GM12892 (cell line): Measurements from ENCODE around the gene PPP1R3F.
"Not testable (repeated sequence)": the region's sequence is repeated elsewhere in the genome, so short reads cannot be mapped to it uniquely, and the experiment has no call there.

ENCODE experiments used
- DNase-seq: peaks from one replicate; pipeline ENCODE4 v3.0.0; 2011; ENCODE audit not compliant: insufficient read length
- FAIRE-seq: peaks from 2 replicates; lab custom pipeline; 2011; peaks lifted over from hg19 to GRCh38; lab: Jason Lieb, UNC
- POLR2A ChIP-seq: IDR thresholded peaks from 2 replicates; pipeline ENCODE4 v1.6.1; 2011; ENCODE audit warnings: low read depth, low read length, control low read depth
- POLR2AphosphoS5 ChIP-seq: IDR thresholded peaks from 2 replicates; pipeline ENCODE4 v1.6.1; 2011; ENCODE audit warnings: low read depth, low read length, control low read depth
- TAF1 ChIP-seq: IDR thresholded peaks from 2 replicates; pipeline ENCODE4 v1.6.1; 2011; ENCODE audit warnings: low read depth, mild to moderate bottlenecking, control low read depth, low read length, borderline replicate concordance

PPP1R3F gene

GRCh38 chrX:49308604-49309269 is 39.1 kb downstream of the PPP1R3F start:
- FAIRE-seq (no peak), DNase-seq (no peak)
- TF ChIP-seq TAF1 (no peak), POLR2A (no peak), POLR2AphosphoS5 (no peak)

DNA sequence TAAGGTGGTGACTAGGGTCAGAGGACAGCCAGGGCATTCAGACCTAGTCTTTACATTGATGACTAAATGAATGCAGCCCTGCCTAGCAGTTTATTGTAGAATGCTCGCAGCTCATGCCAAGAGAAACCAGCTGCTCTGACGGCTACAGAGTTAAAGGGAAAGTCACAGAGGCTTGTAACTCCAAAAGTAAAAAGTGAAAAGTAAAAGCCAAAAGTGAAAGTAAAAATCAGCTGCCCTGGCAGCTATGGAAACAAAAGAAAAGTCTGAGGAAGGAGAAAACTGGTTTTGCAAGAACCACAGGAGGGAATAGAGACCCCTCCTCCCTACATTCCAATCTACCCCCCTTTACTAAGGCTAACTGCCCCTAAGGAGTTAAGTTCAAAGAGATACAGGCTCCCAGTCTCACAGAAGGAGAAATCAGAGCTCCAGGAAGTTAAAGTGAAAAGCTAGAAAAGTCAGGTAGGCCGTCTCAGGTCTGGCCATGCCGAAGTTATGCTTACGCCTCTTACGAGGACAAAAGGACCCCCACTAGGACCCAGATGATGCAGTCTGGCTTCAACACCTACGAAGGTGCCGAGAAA is 39.9 kb downstream of the PPP1R3F start:
- no peak for DNase-seq
- TF ChIP-seq TAF1 (no peak), POLR2A (no peak), POLR2AphosphoS5 (no peak)
- FAIRE-seq, result peak; percentile 86

- no peak for DNase-seq
- FAIRE-seq, result no peak
- TF ChIP-seq POLR2AphosphoS5 (no peak), POLR2A (no peak), TAF1 (no peak)
Observed at GRCh38 chrX:49310371-49310770, 40.8 kb downstream of the PPP1R3F start.

- DNase-seq, result no peak
Observed at GRCh38 chrX:49312176-49312575, 42.6 kb downstream of the PPP1R3F start.

DNA sequence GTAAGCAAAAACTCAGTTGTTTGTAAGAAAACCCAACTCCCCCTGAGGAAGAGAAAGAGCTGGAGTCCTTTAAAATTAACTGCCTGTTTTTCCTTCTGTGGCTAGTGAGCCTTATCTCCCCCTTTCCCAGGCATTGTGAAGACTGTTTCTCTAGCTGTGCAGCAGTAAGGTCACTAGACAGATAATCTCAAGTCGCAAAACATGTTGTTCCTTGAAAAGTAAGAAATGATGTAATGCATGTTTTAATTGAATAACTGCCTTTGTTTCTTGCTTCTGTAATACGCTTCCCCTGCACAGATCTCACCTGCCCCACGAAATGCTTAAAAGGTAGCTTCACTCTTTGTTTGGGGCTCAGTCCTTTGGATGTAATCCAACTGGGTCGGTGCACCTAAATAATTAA is 46.5 kb downstream of the PPP1R3F start:
- FAIRE-seq, result no peak
- TF ChIP-seq TAF1, result no peak
- TF ChIP-seq POLR2A, result no peak
- no peak for TF ChIP-seq POLR2AphosphoS5
- DNase-seq, result no peak

More at GRCh38 chrX:49312176-49312575, 42.6 kb downstream of the PPP1R3F start:
- no peak for FAIRE-seq
- no peak for TF ChIP-seq TAF1
- TF ChIP-seq POLR2AphosphoS5, result no peak
- no peak for TF ChIP-seq POLR2A

- not testable (repeated sequence) for FAIRE-seq, DNase-seq
Observed at GRCh38 chrX:49321737-49322136, 52.1 kb downstream of the PPP1R3F start, which contains the start of gene GAGE12J. Gene GAGE12J, plus strand, starts transcription at chrX:49322037. Its CDS starts 1,157 bp downstream, at chrX:49323194.

DNA sequence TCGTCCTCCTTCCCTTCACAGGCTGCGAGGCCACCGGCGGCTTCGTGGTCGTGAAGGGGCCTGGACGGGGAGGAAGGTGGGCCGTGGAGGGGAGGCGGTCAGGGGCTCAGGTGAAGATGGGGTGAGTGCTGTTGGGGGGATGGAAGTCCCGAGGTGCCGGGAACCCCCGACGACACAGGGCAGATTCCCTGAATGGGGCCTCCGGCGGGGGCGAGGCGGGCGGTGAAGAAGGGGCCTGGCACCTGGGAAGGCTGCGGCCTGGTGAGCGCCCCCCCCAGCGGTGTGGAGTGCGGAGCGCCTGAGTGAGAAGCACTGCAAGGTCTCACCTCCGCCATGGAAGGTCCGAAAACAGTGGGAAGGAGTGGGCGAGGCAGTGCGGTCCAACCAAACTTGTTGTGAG is 52.7 kb downstream of the PPP1R3F start:
- not testable (repeated sequence) for FAIRE-seq, DNase-seq

- DNase-seq, FAIRE-seq: not testable (repeated sequence)
Observed at GRCh38 chrX:49323735-49324134, 54.1 kb downstream of the PPP1R3F start.

GRCh38 chrX:49330421-49330820 is 60.8 kb downstream of the PPP1R3F start:
- not testable (repeated sequence) for DNase-seq, FAIRE-seq

DNA sequence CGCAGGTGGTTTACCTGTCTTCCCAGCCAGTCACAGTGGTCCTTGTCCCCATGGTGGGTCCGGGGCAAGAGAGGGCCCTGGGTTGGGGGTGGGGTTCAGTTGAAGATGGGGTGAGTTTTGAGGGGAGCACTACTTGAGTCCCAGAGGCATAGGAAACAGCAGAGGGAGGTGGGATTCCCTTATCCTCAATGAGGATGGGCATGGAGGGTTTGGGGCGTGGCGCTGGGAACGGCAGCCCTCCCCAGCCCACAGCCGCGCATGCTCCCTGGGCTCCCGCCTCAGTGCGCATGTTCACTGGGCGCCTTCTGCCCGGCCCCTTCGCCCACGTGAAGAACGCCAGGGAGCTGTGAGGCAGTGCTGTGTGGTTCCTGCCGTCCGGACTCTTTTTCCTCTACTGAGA is 61.7 kb downstream of the PPP1R3F start, which contains the start of gene GAGE13:
GAGE13 (plus strand) TSS at position 301 of the 400 bp plus-strand sequence. CDS start 1,156 bp downstream, outside the sequence.
- DNase-seq, FAIRE-seq: not testable (repeated sequence)

DNA sequence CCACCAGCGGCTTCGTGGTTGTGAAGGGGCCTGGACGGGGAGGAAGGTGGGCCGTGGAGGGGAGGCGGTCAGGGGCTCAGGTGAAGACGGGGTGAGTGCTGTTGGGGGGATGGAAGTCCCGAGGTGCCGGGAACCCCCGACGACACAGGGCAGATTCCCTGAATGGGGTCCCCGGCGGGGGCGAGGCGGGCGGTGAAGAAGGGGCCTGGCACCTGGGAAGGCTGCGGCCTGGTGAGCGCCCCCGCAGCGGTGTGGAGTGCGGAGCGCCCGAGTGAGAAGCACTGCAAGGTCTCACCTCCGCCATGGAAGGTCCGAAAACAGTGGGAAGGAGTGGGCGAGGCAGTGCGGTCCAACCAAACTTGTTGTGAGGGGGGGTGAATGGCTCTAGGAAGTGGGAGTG is 62.2 kb downstream of the PPP1R3F start:
- not testable (repeated sequence) for FAIRE-seq, DNase-seq
